ENCODE measurements around the gene RAB40C.

RAB40C gene

GRCh38 chr16:648071-648780 is 58.4 kb downstream of the RAB40C start:
- no peak for DNase-seq (ENCODE audit: insufficient read length, low spot score)
- no peak for TF ChIP-seq POLR2A (IDR thresholded peaks at IDR 0.05; ENCODE audit: low read depth, low read length)
- no peak for FAIRE-seq

DNA sequence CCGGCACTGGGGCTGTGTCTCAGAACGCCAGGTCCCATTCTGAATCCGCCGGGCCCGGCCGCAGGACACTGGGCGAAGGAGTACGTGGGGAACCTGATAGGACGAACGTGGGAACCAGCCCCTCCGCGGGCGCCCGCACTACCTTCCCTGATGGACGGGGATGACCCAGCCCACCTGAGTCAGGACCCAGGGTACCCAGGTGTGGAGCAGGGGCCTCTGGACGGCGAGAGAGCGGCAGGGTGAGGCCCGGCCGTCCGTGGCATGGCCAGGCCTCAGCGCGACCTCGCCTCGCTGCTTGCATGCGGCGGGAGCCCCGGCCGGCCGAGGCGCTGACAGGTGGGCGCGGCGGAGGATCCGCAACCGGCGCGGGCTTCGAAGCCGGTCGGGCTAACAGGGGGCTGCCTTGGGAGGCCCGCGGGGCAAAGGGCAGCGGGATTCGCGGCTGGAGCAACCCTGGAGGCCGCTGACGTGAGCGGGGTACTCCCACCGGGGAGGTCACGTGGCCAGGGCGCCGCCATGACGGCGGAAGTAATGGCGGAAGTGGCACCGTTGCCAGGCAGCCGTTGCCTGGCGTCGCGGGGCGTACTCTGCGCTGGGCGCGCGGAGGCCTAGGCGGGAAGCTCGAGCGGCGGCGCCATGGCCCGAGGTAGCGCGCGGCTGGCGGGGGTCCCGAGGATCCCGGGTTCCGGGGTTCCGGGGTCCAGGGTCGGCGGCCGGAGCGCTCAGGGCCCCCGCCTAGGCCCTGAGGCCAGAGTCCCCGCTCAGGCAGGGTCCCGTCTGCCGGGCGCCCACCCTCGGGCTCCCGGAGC is 59.1 kb downstream of the RAB40C start, which contains the start of gene WDR90:
Gene WDR90, plus strand, starts transcription at position 585 of the 809 bp plus-strand sequence. Its CDS starts 52 bp downstream, at position 637.
- TF ChIP-seq POLR2A (IDR thresholded peaks at IDR 0.05; ENCODE audit: low read depth, low read length) = peak; percentile 59
- FAIRE-seq (no peak), DNase-seq (ENCODE audit: insufficient read length, low spot score) (peak; percentile 91)

- DNase-seq (ENCODE audit: insufficient read length, low spot score) (no peak), FAIRE-seq (no peak)
- TF ChIP-seq POLR2A (IDR thresholded peaks at IDR 0.05; ENCODE audit: low read depth, low read length) = 0 out of 2 replicates have a peak, but pooled peaks have one; percentile 11
Observed at GRCh38 chr16:649631-650030, 59.8 kb downstream of the RAB40C start.

GRCh38 chr16:651844-652243 is 62.0 kb downstream of the RAB40C start:
- no peak for TF ChIP-seq POLR2A (IDR thresholded peaks at IDR 0.05; ENCODE audit: low read depth, low read length)
- FAIRE-seq (no peak), DNase-seq (ENCODE audit: insufficient read length, low spot score) (no peak)

- DNase-seq (ENCODE audit: insufficient read length, low spot score) (no peak), FAIRE-seq (no peak)
- no peak for TF ChIP-seq POLR2A (IDR thresholded peaks at IDR 0.05; ENCODE audit: low read depth, low read length)
Observed at GRCh38 chr16:652454-653305, 62.8 kb downstream of the RAB40C start.

DNA sequence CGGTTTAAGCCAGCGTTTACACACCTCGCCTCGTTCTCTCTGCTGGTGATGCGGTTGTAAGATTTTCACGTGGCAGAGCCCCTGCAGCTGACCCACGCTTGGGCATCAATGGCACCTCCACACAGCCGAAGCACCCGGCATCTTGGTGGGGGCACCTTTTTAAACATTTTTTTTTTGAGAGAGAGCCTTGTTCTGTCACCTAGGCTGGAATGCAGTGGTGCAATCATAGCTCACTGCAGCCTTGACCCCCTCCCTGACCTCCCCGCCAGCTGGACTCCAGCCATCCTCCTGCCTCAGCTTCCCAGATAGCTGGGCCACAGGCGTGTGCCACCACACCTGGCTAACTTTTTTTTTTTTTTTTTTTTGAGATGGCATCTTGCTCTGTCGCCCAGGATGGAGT is 64.2 kb downstream of the RAB40C start:
- TF ChIP-seq POLR2A (IDR thresholded peaks at IDR 0.05; ENCODE audit: low read depth, low read length) = no peak
- DNase-seq (ENCODE audit: insufficient read length, low spot score) = no peak
- no peak for FAIRE-seq

DNA sequence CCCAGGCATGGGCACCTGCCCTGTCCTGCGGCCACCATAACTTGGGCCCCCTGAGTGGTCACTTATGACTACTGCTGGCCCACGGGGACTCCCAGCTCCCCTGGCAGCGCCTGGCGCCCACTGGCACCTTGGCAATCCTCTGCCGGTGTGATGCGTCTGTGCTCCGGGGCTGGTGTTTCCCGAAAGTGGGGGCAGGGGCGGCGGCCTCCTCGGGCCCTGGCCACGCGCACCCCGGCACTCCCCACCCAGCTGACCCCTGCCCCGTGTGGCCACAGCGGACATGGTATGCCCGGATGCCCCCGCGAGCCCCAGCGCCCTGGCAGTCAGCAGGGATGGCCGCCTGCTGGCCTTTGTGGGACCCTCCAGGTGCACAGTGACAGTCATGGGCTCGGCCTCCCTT is 67.6 kb downstream of the RAB40C start:
- no peak for DNase-seq (ENCODE audit: insufficient read length, low spot score)
- FAIRE-seq = no peak
- no peak for TF ChIP-seq POLR2A (IDR thresholded peaks at IDR 0.05; ENCODE audit: low read depth, low read length)

- DNase-seq (ENCODE audit: insufficient read length, low spot score) = no peak
- no peak for TF ChIP-seq POLR2A (IDR thresholded peaks at IDR 0.05; ENCODE audit: low read depth, low read length)
Observed at GRCh38 chr16:658679-659571, 69.1 kb downstream of the RAB40C start.

GRCh38 chr16:659618-660017 is 69.8 kb downstream of the RAB40C start:
- no peak for TF ChIP-seq POLR2A (IDR thresholded peaks at IDR 0.05; ENCODE audit: low read depth, low read length)
- FAIRE-seq = no peak
- no peak for DNase-seq (ENCODE audit: insufficient read length, low spot score)

More at GRCh38 chr16:658679-659571, 69.1 kb downstream of the RAB40C start:
- no peak for FAIRE-seq

DNA sequence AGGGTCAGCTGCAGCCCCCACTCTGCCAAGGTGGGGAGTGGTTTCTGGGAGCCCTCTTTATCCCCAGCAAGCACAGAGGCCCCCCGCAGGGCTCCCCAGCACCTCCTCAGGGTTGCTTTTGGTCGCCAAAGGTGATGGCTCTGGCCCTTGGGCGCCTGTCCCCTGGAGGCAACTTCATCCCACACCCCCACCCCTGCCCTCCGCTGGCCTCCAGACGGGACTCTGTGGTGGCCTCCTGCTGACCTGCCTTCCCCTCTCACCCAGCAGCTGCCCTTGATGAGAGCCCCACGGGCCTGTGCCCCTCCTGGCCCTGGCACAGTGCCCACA is 70.2 kb downstream of the RAB40C start:
- no peak for TF ChIP-seq POLR2A (IDR thresholded peaks at IDR 0.05; ENCODE audit: low read depth, low read length)
- DNase-seq (ENCODE audit: insufficient read length, low spot score) = no peak
- FAIRE-seq = no peak

GRCh38 chr16:660459-661183 is 70.8 kb downstream of the RAB40C start:
- no peak for FAIRE-seq
- DNase-seq (ENCODE audit: insufficient read length, low spot score) = no peak
- TF ChIP-seq POLR2A (IDR thresholded peaks at IDR 0.05; ENCODE audit: low read depth, low read length) = no peak

GRCh38 chr16:661184-661821 is 71.4 kb downstream of the RAB40C start:
- no peak for FAIRE-seq
- no peak for DNase-seq (ENCODE audit: insufficient read length, low spot score)
- TF ChIP-seq POLR2A (IDR thresholded peaks at IDR 0.05; ENCODE audit: low read depth, low read length) = no peak

All from H54 (cell line).